Measurements from ENCODE around the gene HCFC1R1. TPM values are rescaled to one million over a fixed set of nuclear protein-coding genes. Genes with fewer than 3 reads are reported as not detected.

HCFC1R1 gene
- total RNA-seq, 4 donors from 2014 or later: 17.8 to 30.9 (median 27.9) TPM

GRCh38 chr16:3001316-3001715, 22.4 kb downstream of the HCFC1R1 start:
- TF ChIP-seq, protein P1, sequence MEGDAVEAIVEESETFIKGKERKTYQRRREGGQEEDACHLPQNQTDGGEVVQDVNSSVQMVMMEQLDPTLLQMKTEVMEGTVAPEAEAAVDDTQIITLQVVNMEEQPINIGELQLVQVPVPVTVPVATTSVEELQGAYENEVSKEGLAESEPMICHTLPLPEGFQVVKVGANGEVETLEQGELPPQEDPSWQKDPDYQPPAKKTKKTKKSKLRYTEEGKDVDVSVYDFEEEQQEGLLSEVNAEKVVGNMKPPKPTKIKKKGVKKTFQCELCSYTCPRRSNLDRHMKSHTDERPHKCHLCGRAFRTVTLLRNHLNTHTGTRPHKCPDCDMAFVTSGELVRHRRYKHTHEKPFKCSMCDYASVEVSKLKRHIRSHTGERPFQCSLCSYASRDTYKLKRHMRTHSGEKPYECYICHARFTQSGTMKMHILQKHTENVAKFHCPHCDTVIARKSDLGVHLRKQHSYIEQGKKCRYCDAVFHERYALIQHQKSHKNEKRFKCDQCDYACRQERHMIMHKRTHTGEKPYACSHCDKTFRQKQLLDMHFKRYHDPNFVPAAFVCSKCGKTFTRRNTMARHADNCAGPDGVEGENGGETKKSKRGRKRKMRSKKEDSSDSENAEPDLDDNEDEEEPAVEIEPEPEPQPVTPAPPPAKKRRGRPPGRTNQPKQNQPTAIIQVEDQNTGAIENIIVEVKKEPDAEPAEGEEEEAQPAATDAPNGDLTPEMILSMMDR (IDR thresholded peaks at IDR 0.05; ENCODE audit: low read depth): no peak

DNA sequence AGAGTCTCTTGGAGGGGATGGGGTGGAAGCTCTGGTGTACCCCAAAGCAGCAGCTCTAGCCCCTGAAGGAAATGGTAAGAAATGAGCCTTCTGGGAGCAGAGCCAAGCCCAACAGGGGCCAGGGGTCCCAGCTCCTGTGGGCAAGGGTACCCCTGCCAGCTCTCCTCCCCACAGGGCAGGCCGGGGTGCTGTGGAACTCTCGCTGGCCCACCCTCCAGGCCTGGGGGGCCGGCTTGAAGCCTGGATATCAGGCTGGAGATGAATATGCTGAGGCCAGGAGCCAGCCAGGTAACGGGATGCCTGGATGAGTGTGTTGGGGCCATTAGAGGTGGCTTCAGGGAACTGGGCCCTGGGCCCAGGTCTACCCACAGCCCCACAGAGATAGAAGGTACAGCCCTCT, 23.2 kb downstream of the HCFC1R1 start:
- TF ChIP-seq, protein P1 (IDR thresholded peaks at IDR 0.05; ENCODE audit: low read depth): no peak

GRCh38 chr16:2999929-3000328, 23.8 kb downstream of the HCFC1R1 start:
- TF ChIP-seq, protein P1 (IDR thresholded peaks at IDR 0.05; ENCODE audit: low read depth): no peak

- TF ChIP-seq, protein P1 (IDR thresholded peaks at IDR 0.05; ENCODE audit: low read depth): no peak
Observed at GRCh38 chr16:2996298-2996697, 27.4 kb downstream of the HCFC1R1 start.

GRCh38 chr16:2992383-2993081, 31.2 kb downstream of the HCFC1R1 start:
- TF ChIP-seq, protein P1 (IDR thresholded peaks at IDR 0.05; ENCODE audit: low read depth): no peak

- TF ChIP-seq, protein P1 (IDR thresholded peaks at IDR 0.05; ENCODE audit: low read depth): no peak
Observed at GRCh38 chr16:2991566-2992261, 32.0 kb downstream of the HCFC1R1 start.

DNA sequence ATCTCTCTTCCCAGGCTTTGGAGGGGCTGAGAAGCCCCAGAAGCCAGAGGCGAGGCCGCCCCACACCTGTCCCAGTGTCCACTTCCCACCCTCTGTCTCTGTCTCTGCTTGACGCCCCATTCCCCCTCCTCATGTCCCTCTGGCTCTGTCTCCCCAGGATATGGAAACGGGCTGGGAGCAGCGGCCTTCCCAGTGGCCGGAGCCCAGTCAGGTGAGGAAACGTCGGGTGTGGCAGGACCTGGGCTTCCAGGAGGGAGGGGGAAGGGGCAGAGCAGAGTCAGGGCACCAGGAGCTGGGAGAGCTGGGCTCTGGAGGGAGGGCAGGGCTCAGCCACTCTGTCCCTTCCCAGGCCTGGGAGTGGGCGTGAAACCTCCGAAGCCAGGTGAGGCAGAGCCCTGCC, 32.9 kb downstream of the HCFC1R1 start:
- TF ChIP-seq, protein P1 (IDR thresholded peaks at IDR 0.05; ENCODE audit: low read depth): no peak

Measured in subcutaneous adipose tissue (tissue), 4 donors.